T-helper 2 cell (primary cell): Measurements from ENCODE around the gene SFRP5.

Experiments
- DNase-seq, 5 experiments: peaks; one replicate each; pipeline versions ENCODE4 v3.0.0 to v3.0.0-alpha.2; 2012 to 2022

Gene SFRP5

GRCh38 chr10:97734021-97734420 is 37.8 kb downstream of the SFRP5 start:
- DNase-seq: no peak

GRCh38 chr10:97733256-97733655 is 38.5 kb downstream of the SFRP5 start:
- DNase-seq: no peak

- no peak for DNase-seq
Observed at GRCh38 chr10:97732052-97732359, 39.8 kb downstream of the SFRP5 start.

GRCh38 chr10:97731346-97732051 is 40.3 kb downstream of the SFRP5 start:
- peak in 4 of 5 experiments; percentile 26 to 43 (median 40) for DNase-seq

GRCh38 chr10:97729014-97729413 is 42.8 kb downstream of the SFRP5 start:
- DNase-seq: no peak

GRCh38 chr10:97726636-97727178 is 45.1 kb downstream of the SFRP5 start:
- peak in 1 of 5 experiments; percentile 33 for DNase-seq

GRCh38 chr10:97724341-97724941 is 47.4 kb downstream of the SFRP5 start:
- no peak for DNase-seq

- no peak for DNase-seq
Observed at GRCh38 chr10:97723001-97723400, 48.8 kb downstream of the SFRP5 start.

GRCh38 chr10:97721871-97722780 is 49.7 kb downstream of the SFRP5 start:
- DNase-seq: no peak

- no peak for DNase-seq
Observed at GRCh38 chr10:97719602-97720001, 52.2 kb downstream of the SFRP5 start.

GRCh38 chr10:97718659-97719142 is 53.1 kb downstream of the SFRP5 start:
- DNase-seq: no peak

- no peak for DNase-seq
Observed at GRCh38 chr10:97718178-97718577, 53.6 kb downstream of the SFRP5 start.

- no peak for DNase-seq
Observed at GRCh38 chr10:97717627-97718026, 54.2 kb downstream of the SFRP5 start.
